Lower lobe of right lung (tissue), 2 donors: ENCODE results near the gene MAP7. TPM values are rescaled to one million over a fixed set of nuclear protein-coding genes. Genes with fewer than 3 reads are reported as not detected.

Source experiments
- ATAC-seq, 2 donors: fragments of 200-7000 bp; cut with Tn5 transposase; one replicate each; pipeline ENCODE4 v1.9.1; 2020 to 2022; ENCODE audit warnings: mild to moderate bottlenecking in 2 of 2, moderate library complexity in 2 of 2
- DNase-seq: peaks from one replicate; pipeline ENCODE4 v3.0.0-alpha.2; 2020
- H3K27ac ChIP-seq: fragments of 200-600 bp; one replicate; pipeline ENCODE4 v1.8.0; 2022
- H3K27me3 ChIP-seq: fragments of 200-600 bp; one replicate; pipeline ENCODE4 v1.8.0; 2022; ENCODE audit warnings: low read depth
- H3K36me3 ChIP-seq: fragments of 200-600 bp; one replicate; pipeline ENCODE4 v1.8.0; 2022; ENCODE audit warnings: mild to moderate bottlenecking
- H3K4me1 ChIP-seq: fragments of 200-600 bp; one replicate; pipeline ENCODE4 v1.8.0; 2022
- H3K4me3 ChIP-seq: fragments of 200-600 bp; one replicate; pipeline ENCODE4 v1.8.0; 2022; ENCODE audit warnings: mild to moderate bottlenecking
- H3K9me3 ChIP-seq: fragments of 200-600 bp; one replicate; pipeline ENCODE4 v1.8.0; 2022
- CTCF ChIP-seq: fragments of 200-600 bp; IDR thresholded peaks from one replicate; pipeline ENCODE4 v1.8.0; 2022; ENCODE audit warnings: antibody characterized with exemption, mild to moderate bottlenecking
- intact Hi-C: fragments of 100-400 bp; cut with DNase I; formaldehyde crosslinking; loops from one replicate; pipeline ENCODE4 v1.11.0; 2022
- total RNA-seq: library from RNA; stranded (reverse); fragmentation: NEBNext Ultra II Directional; extraction: Animal tissue kit (Norgen Biotek cat#: 25700); gene quantifications from one replicate; pipeline ENCODE4 v1.2.1, GENCODE V29; 2021
- donor health status: DM: no; HTN: yes; CAD: no; lungs with severe emphysema.

Gene MAP7
- total RNA-seq, 1 donor from 2014 or later = 18.3 TPM

- no peaks in the 10 kb centered on the region for H3K9me3 ChIP-seq
- no peak for ATAC-seq
- H3K27me3 ChIP-seq = no peaks in the 10 kb centered on the region
- no peaks in the 10 kb centered on the region for H3K4me1 ChIP-seq
- no peak overlapping the region for H3K27ac ChIP-seq
- intact Hi-C loops = no loop called here
- DNase-seq = no peak
- TF ChIP-seq CTCF = no peak
- no peak overlapping the region for H3K4me3 ChIP-seq
- no peaks in the 10 kb centered on the region for H3K36me3 ChIP-seq
Measured at GRCh38 chr6:136333824-136334464, 216.3 kb downstream of the MAP7 start.

- ATAC-seq = no peak
- Histone ChIP-seq H3K4me1 (no peaks in the 10 kb centered on the region), H3K27me3 (no peaks in the 10 kb centered on the region), H3K27ac (no peak overlapping the region), H3K36me3 (no peaks in the 10 kb centered on the region), H3K9me3 (no peaks in the 10 kb centered on the region), H3K4me3 (no peak overlapping the region)
- DNase-seq = no peak
- intact Hi-C loops = no loop called here
- TF ChIP-seq CTCF = no peak
Measured at GRCh38 chr6:136331461-136331860, 218.8 kb downstream of the MAP7 start.

GRCh38 chr6:136330634-136331033 lies 219.6 kb downstream of the MAP7 start:
- intact Hi-C loops = no loop called here
- H3K9me3 ChIP-seq = no peaks in the 10 kb centered on the region
- H3K27me3 ChIP-seq = no peaks in the 10 kb centered on the region
- no peaks in the 10 kb centered on the region for H3K36me3 ChIP-seq
- TF ChIP-seq CTCF = no peak
- H3K4me3 ChIP-seq = no peak overlapping the region
- H3K27ac ChIP-seq = no peak overlapping the region
- no peak for DNase-seq
- H3K4me1 ChIP-seq = no peaks in the 10 kb centered on the region
- ATAC-seq = no peak

GRCh38 chr6:136326038-136326553 lies 224.1 kb downstream of the MAP7 start:
- DNase-seq = no peak
- ATAC-seq = no peak
- Histone ChIP-seq H3K36me3 (no peaks in the 10 kb centered on the region), H3K9me3 (no peaks in the 10 kb centered on the region), H3K4me3 (no peak overlapping the region), H3K27ac (no peak overlapping the region), H3K27me3 (no peaks in the 10 kb centered on the region), H3K4me1 (no peaks in the 10 kb centered on the region)
- no peak for TF ChIP-seq CTCF
- intact Hi-C loops = no loop called here

- TF ChIP-seq CTCF = no peak
- ATAC-seq (no peak), DNase-seq (no peak)
- Histone ChIP-seq H3K9me3 (no peaks in the 10 kb centered on the region), H3K36me3 (no peaks in the 10 kb centered on the region), H3K27ac (no peak overlapping the region), H3K4me3 (no peak overlapping the region), H3K27me3 (no peaks in the 10 kb centered on the region), H3K4me1 (no peaks in the 10 kb centered on the region)
- intact Hi-C loops = no loop called here
Measured at GRCh38 chr6:136324686-136325380, 225.4 kb downstream of the MAP7 start.
